Epithelial cell of proximal tubule (primary cell): ENCODE results near the gene TRPC5OS. TPM values are rescaled to one million over a fixed set of nuclear protein-coding genes. Genes with fewer than 3 reads are reported as not detected.

Source experiments
- DNase-seq: peaks from one replicate; pipeline ENCODE4 v3.0.0-alpha.2; 2011; ENCODE audit warnings: low read depth
- H3K4me3 ChIP-seq: 2 replicates; pipeline ENCODE4 v1.5.1; 2011; ENCODE audit warnings: low read depth, mild to moderate bottlenecking, low read length
- total RNA-seq: library from RNA; depleted of rRNA; stranded (reverse); fragments of >200 nt; gene quantifications from 2 replicates; pipeline ENCODE4 v1.2.3, GENCODE V29; 2015
- TF ChIP-seq, protein P1 (sequence below): conservative IDR thresholded peaks from 2 replicates; pipeline ENCODE4 v1.5.1; 2012; ENCODE audit warnings: low read depth, mild to moderate bottlenecking, low read length

Gene TRPC5OS
- not detected in 2 replicates for total RNA-seq

GRCh38 chrX:111875881-111876280 is at the start of gene TRPC5OS:
Gene TRPC5OS, plus strand, starts transcription at chrX:111876181. Its CDS starts 25,669 bp downstream, at chrX:111901850.
- TF ChIP-seq, protein P1, sequence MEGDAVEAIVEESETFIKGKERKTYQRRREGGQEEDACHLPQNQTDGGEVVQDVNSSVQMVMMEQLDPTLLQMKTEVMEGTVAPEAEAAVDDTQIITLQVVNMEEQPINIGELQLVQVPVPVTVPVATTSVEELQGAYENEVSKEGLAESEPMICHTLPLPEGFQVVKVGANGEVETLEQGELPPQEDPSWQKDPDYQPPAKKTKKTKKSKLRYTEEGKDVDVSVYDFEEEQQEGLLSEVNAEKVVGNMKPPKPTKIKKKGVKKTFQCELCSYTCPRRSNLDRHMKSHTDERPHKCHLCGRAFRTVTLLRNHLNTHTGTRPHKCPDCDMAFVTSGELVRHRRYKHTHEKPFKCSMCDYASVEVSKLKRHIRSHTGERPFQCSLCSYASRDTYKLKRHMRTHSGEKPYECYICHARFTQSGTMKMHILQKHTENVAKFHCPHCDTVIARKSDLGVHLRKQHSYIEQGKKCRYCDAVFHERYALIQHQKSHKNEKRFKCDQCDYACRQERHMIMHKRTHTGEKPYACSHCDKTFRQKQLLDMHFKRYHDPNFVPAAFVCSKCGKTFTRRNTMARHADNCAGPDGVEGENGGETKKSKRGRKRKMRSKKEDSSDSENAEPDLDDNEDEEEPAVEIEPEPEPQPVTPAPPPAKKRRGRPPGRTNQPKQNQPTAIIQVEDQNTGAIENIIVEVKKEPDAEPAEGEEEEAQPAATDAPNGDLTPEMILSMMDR: no peak
- DNase-seq: no peak
- no peak within 1 kb of the TSS for H3K4me3 ChIP-seq

GRCh38 chrX:111829345-111829744 is 46.6 kb upstream of the TRPC5OS start:
- TF ChIP-seq, protein P1: no peak
- no peak for DNase-seq
- H3K4me3 ChIP-seq: no peak overlapping the region

DNA sequence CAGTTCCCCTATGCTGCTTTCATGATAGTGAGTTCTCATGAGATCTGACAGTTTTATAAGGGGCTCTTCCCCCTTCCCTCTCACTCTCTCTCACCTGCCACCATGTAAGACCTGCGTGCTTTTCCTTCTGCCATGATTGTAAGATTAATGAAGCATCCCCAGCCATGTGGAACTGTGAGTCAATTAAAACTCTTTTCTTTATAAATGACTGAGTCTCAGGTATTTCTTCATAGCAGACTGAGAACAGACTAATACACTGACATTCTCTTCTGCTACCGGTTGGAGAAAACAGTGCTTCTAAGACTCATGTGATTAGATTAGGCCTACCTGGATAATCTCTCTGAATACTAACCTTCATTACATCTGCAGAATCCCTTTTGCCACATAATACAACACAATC is 45.4 kb upstream of the TRPC5OS start:
- DNase-seq: peak; percentile 40
- TF ChIP-seq, protein P1: no peak
- H3K4me3 ChIP-seq: no peak overlapping the region

DNA sequence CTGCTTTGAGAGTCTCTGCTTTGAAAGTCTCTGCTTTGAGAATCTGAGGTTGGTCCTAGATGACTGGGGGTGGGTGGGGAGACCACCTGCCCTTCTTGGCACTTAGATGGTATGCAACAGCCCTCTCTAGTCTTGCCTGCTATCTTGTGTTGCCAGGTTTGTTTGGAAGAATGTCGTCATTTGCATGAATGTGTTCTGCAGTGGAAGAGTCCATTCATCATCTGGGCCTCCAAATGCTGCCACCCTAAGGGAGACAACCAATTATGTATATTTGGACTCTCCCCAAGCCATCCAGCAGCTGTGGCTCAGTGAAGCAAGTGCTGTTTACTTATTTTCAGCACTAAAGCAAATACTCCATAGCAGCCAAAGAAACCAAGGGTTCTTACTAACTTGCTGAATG is 44.6 kb upstream of the TRPC5OS start:
- no peak overlapping the region for H3K4me3 ChIP-seq
- no peak for DNase-seq
- TF ChIP-seq, protein P1: no peak

- TF ChIP-seq, protein P1: no peak
- H3K4me3 ChIP-seq: no peak overlapping the region
Measured at GRCh38 chrX:111837197-111837596, 38.8 kb upstream of the TRPC5OS start.

DNA sequence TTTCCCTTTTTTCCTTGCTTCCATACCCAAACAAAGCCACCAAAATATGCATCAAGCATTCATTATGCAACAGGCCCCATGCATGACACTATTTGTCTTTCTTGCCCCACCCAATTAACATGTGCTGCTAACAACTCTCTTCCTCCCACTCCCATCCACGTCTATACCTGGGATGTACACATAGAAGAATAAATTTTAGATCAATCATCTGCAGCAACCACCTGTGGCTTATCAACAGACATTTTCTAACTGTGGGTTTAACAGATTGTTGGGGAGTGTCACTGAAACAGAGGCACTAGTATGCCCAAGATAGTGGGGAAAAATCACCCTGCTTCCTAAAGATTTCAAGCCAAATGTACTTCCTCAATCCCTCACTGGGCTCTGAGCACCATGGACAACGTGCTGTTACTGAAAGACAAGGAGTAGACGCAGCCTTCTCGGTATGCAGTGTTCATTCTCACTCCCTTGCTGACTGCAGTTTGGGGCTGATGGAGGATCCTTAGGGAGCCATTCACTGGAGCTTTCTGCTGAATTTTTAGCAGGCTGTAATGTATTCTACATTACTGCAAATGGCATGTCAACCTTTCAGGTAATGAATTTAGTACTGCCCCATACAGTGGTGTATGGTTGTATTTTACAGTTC is 28.4 kb upstream of the TRPC5OS start:
- TF ChIP-seq, protein P1: no peak
- DNase-seq: no peak
- H3K4me3 ChIP-seq: no peak overlapping the region

More at GRCh38 chrX:111837197-111837596, 38.8 kb upstream of the TRPC5OS start:
- DNase-seq: no peak

DNA sequence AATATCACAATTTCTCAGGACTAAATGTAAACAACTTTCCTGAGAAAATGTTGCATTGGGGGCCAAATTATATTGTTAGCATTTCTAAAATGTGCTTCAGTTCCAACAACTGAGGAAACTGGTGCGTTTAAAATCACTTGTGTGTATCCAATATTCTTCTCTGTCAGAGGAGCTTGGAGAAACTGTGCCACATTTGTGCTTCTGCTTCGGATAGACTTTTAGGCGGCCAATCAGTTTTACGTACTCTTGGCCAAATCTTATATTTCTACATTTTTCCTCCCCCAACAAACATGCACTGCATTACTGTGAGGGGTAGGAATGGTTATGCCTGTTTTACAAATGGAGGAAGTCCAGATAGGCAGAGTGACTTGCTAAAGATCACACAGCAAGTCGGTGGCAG is 27.4 kb upstream of the TRPC5OS start:
- no peak for DNase-seq
- H3K4me3 ChIP-seq: no peak overlapping the region
- TF ChIP-seq, protein P1: no peak
